Skeletal muscle tissue (tissue), 1 donor: ENCODE measurements around the gene ZNF432. TPM values are rescaled to one million over a fixed set of nuclear protein-coding genes. Genes with fewer than 3 reads are reported as not detected.

ENCODE experiments used
- total RNA-seq: library from RNA; depleted of rRNA; stranded (reverse); fragments of >200 nt; gene quantifications from one replicate; pipeline ENCODE4 v1.2.3, GENCODE V29; 2014

ZNF432 gene
- total RNA-seq, 1 donor from 2014 or later, result 11.5 TPM

Other genes starting within 250 kb of the ZNF432 start
- gene ZNF577, start 160.9 kb downstream of the ZNF432 start, total RNA-seq, result 11.0 TPM
- 15.7 TPM for gene ZNF649, start 143.8 kb downstream of the ZNF432 start, total RNA-seq
- gene ZNF613, start 121.4 kb downstream of the ZNF432 start, total RNA-seq, result 5.2 TPM
- gene ZNF350, start 62.0 kb downstream of the ZNF432 start, total RNA-seq, result 10.4 TPM
- 8.4 TPM for gene ZNF615, start 40.6 kb downstream of the ZNF432 start, total RNA-seq
- 7.8 TPM for gene ZNF614, start 20.5 kb downstream of the ZNF432 start, total RNA-seq
- gene ZNF841, start 46.9 kb upstream of the ZNF432 start, total RNA-seq, result 19.8 TPM
- 6.8 TPM for gene ZNF616, start 91.1 kb upstream of the ZNF432 start, total RNA-seq
- 5.7 TPM for gene ZNF836, start 122.8 kb upstream of the ZNF432 start, total RNA-seq
- 65.8 TPM for gene PPP2R1A, start 141.2 kb upstream of the ZNF432 start, total RNA-seq
- 8.4 TPM for gene ZNF766, start 220.7 kb upstream of the ZNF432 start, total RNA-seq
- 2.6 TPM for gene ZNF480, start 248.3 kb upstream of the ZNF432 start, total RNA-seq